ENCODE results near the gene EPHA10. TPM values are rescaled to one million over a fixed set of nuclear protein-coding genes. Genes with fewer than 3 reads are reported as not detected.
"Not testable (repeated sequence)": the region's sequence is repeated elsewhere in the genome, so short reads cannot be mapped to it uniquely, and the experiment has no call there.

EPHA10 gene
- total and polyA plus RNA-seq, 5 donors from 2014 or later: not detected

DNA sequence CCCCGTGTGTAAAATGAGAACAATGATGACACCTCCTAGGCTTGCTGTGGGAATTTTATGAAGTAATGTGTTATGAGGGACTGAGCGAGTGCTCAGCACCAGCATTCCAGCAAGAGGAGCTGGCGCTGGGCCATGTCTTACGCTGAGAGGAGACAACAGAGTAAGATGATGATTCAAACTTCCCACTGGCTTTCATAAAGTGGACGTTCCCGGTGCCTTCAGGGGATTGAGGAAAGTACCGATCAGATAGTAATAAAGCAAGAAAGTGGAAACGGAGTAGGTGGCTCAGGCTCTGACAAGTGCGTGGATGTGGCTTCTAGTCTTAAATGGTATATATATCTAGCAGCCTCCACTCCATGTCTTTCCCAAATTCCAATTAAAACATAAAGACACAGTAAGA, 23.8 kb downstream of the EPHA10 start:
- Histone ChIP-seq H3K27me3 (ENCODE audit: control insufficient read depth, insufficient read depth, low read length) (peaks cover 6% of the 10 kb centered on the region), H3K27ac (ENCODE audit: insufficient read depth, low read length, poor library complexity, severe bottlenecking) (no peak overlapping the region), H3K4me3 (ENCODE audit: low read depth, low read length) (no peak overlapping the region), H3K9me3 (ENCODE audit: control insufficient read depth in 2 of 2, low read length in 2 of 2) (peaks cover 0 to 3% of the 10 kb centered on the region in 2 experiments), H3K4me1 (ENCODE audit: control insufficient read depth, insufficient read depth, low read length, poor library complexity, severe bottlenecking) (no peaks in the 10 kb centered on the region), H3K36me3 (ENCODE audit: control insufficient read depth, insufficient read depth, low read length) (no peaks in the 10 kb centered on the region)
- peaks cover 0 to 7% (median 3%) of the 10 kb centered on the region in 7 donors for H3K9me3 Mint-ChIP-seq
- ATAC-seq (ENCODE audit: low read depth in 2 of 2) (no peak), DNase-seq (no peak)
- no peak overlapping the region for H3K27ac Mint-ChIP-seq
- no peaks in the 10 kb centered on the region for H3K36me3 Mint-ChIP-seq
- H3K4me1 Mint-ChIP-seq: no peaks in the 10 kb centered on the region
- peaks cover 25% of the 10 kb centered on the region for H3K27me3 Mint-ChIP-seq
- H3K4me3 Mint-ChIP-seq: no peak overlapping the region

DNA sequence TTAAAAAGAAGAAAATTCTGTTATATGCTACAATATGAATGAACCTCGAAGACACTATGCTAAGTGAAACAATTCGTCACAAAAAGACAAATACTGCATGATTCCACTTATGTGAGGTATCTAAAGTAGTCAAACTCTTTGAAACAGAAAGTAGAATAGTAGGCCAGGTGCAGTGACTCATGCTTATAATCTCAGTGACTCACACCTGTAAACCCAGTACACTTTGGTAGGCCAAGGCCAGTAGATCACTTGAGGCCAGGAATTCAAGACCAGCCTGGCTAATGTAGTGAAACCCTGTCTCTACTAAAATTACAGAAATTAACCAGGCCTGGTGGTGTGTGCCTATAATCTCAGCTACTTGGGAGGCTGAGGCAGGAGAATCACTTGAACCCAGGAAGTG, 25.7 kb downstream of the EPHA10 start:
- peaks cover 0 to 3% of the 10 kb centered on the region in 2 experiments for H3K9me3 ChIP-seq (ENCODE audit: control insufficient read depth in 2 of 2, low read length in 2 of 2)
- peaks cover 0 to 9% (median 3%) of the 10 kb centered on the region in 7 donors for H3K9me3 Mint-ChIP-seq
- peaks cover 0 to 2% (median 0%) of the 10 kb centered on the region in 4 donors for H3K4me1 Mint-ChIP-seq
- no peak overlapping the region for H3K4me3 Mint-ChIP-seq
- no peaks in the 10 kb centered on the region for H3K4me1 ChIP-seq (ENCODE audit: control insufficient read depth, insufficient read depth, low read length, poor library complexity, severe bottlenecking)
- no peak overlapping the region for H3K27ac Mint-ChIP-seq
- H3K27me3 Mint-ChIP-seq: peaks cover 32% of the 10 kb centered on the region
- no peak overlapping the region for H3K4me3 ChIP-seq (ENCODE audit: low read depth, low read length)
- no peak overlapping the region for H3K27ac ChIP-seq (ENCODE audit: insufficient read depth, low read length, poor library complexity, severe bottlenecking)
- no peaks in the 10 kb centered on the region for H3K36me3 ChIP-seq (ENCODE audit: control insufficient read depth, insufficient read depth, low read length)
- peak in 1 of 3 donors; percentile 28 for DNase-seq
- no peaks in the 10 kb centered on the region for H3K36me3 Mint-ChIP-seq
- peaks cover 12% of the 10 kb centered on the region for H3K27me3 ChIP-seq (ENCODE audit: control insufficient read depth, insufficient read depth, low read length)
- ATAC-seq (ENCODE audit: low read depth in 2 of 2): peak; percentile 45 to 55

DNA sequence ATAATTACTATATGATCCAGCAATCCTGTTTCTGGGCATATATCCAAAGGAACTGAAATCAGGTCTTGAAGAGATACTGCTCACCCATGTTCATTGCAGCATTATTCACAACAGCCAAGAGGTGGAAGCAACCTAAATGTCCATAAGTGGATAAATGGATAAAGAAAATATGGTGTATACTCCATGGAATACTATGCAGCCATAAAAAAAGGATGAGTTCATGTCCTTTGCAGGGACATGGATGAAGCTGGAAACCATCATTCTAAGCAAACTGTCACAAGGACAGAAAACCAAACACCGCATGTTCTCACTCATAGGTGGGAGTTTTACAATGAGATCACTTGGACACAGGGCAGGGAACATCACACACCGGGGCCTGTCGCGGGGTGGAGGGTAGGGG, 26.3 kb downstream of the EPHA10 start:
- ATAC-seq (ENCODE audit: low read depth in 2 of 2); H3K4me3 Mint-ChIP-seq: not testable (repeated sequence)
- H3K27me3 Mint-ChIP-seq: peaks cover 29% of the 10 kb centered on the region

DNA sequence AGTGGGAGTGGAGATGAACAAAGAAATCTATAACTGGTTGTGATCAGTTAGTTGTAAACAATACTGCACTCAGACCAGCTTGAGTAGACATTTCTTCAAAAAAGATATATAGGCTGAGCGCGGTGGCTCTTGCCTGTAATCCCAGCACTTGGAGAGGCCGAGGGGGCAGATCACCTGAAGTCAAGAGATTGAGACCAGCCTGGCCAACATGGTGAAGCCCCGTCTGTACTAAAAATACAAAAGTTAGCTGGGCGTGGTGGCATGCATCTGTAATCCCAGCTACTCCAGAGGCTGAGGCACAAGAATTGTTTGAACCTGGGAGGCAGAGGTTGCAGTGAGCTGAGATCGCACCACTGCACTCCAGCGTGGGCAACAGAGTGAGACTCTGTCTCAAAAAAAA, 26.9 kb downstream of the EPHA10 start:
- H3K9me3 Mint-ChIP-seq; H3K9me3 ChIP-seq (ENCODE audit: control insufficient read depth in 2 of 2, low read length in 2 of 2); H3K4me1 ChIP-seq (ENCODE audit: control insufficient read depth, insufficient read depth, low read length, poor library complexity, severe bottlenecking); H3K36me3 ChIP-seq (ENCODE audit: control insufficient read depth, insufficient read depth, low read length); ATAC-seq (ENCODE audit: low read depth in 2 of 2); H3K27ac Mint-ChIP-seq; H3K27ac ChIP-seq (ENCODE audit: insufficient read depth, low read length, poor library complexity, severe bottlenecking); H3K4me3 Mint-ChIP-seq; H3K4me3 ChIP-seq (ENCODE audit: low read depth, low read length); H3K4me1 Mint-ChIP-seq; H3K36me3 Mint-ChIP-seq; DNase-seq: not testable (repeated sequence)
- peaks cover 30% of the 10 kb centered on the region for H3K27me3 Mint-ChIP-seq
- H3K27me3 ChIP-seq (ENCODE audit: control insufficient read depth, insufficient read depth, low read length): peaks cover 15% of the 10 kb centered on the region

More for the DNA sequence above, 26.3 kb downstream of the EPHA10 start:
- not testable (repeated sequence) for H3K4me1 Mint-ChIP-seq; H3K9me3 Mint-ChIP-seq; H3K36me3 ChIP-seq (ENCODE audit: control insufficient read depth, insufficient read depth, low read length); DNase-seq; H3K9me3 ChIP-seq (ENCODE audit: control insufficient read depth in 2 of 2, low read length in 2 of 2); H3K36me3 Mint-ChIP-seq; H3K4me3 ChIP-seq (ENCODE audit: low read depth, low read length); H3K27ac Mint-ChIP-seq; H3K27ac ChIP-seq (ENCODE audit: insufficient read depth, low read length, poor library complexity, severe bottlenecking); H3K4me1 ChIP-seq (ENCODE audit: control insufficient read depth, insufficient read depth, low read length, poor library complexity, severe bottlenecking)
- peaks cover 15% of the 10 kb centered on the region for H3K27me3 ChIP-seq (ENCODE audit: control insufficient read depth, insufficient read depth, low read length)

DNA sequence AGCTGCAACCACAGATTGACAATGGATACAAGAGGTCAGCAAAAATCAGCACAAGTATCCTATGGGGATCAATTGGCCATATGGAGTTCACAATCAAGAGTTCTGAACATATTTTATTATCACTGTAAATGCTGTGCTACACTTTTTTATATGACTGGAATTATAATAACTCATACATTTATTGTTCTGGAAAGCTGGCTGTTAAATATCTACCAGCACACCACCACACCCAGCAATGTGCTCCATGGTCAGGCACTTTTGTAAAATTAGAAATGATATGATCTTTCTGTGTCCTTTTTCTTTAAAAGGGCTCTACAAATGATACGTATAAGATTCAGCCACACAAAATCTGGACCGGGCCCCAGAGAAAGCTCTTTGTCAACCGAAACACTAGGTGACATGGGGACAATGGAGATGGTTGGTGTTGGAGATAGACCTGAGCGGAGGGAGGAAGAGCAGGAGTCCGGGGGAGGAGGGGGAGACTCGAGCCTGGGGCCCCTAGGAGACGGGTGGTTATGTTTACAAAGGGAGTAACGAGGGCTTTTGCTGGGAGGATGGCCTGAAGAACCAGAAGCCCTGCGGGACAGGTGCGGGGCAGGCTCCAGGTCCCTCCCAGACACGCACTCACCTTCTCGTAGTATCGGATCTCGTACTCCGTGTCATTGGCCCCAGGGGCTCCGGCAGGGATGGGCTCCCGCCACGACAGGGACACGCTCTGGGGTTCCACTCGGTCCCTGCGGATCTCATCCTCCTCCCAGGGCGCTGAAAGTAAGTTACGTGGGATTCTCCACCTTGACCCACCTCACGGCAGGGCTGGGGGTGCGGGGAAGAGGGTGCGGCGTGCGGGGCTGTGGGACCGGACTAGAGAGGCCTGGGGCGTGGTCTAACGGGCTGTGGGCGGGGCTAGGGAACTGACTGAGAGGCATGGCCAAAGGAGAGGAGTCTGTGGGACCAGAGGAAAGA, 30.0 kb downstream of the EPHA10 start:
- no peak overlapping the region for H3K27ac Mint-ChIP-seq
- Histone ChIP-seq H3K36me3 (ENCODE audit: control insufficient read depth, insufficient read depth, low read length) (no peaks in the 10 kb centered on the region), H3K4me3 (ENCODE audit: low read depth, low read length) (no peak overlapping the region), H3K4me1 (ENCODE audit: control insufficient read depth, insufficient read depth, low read length, poor library complexity, severe bottlenecking) (no peaks in the 10 kb centered on the region), H3K27me3 (ENCODE audit: control insufficient read depth, insufficient read depth, low read length) (peaks cover 8% of the 10 kb centered on the region), H3K27ac (ENCODE audit: insufficient read depth, low read length, poor library complexity, severe bottlenecking) (no peak overlapping the region), H3K9me3 (ENCODE audit: control insufficient read depth in 2 of 2, low read length in 2 of 2) (no peaks in the 10 kb centered on the region)
- ATAC-seq (ENCODE audit: low read depth in 2 of 2) (no peak), DNase-seq (no peak)
- H3K4me1 Mint-ChIP-seq: peaks cover 0 to 2% (median 0%) of the 10 kb centered on the region in 4 donors
- peak overlapping the region in 1 of 4 donors; percentile 74 for H3K4me3 Mint-ChIP-seq
- peaks cover 21% of the 10 kb centered on the region for H3K27me3 Mint-ChIP-seq
- H3K36me3 Mint-ChIP-seq: no peaks in the 10 kb centered on the region
- H3K9me3 Mint-ChIP-seq: peaks cover 0 to 6% (median 0%) of the 10 kb centered on the region in 7 donors

DNA sequence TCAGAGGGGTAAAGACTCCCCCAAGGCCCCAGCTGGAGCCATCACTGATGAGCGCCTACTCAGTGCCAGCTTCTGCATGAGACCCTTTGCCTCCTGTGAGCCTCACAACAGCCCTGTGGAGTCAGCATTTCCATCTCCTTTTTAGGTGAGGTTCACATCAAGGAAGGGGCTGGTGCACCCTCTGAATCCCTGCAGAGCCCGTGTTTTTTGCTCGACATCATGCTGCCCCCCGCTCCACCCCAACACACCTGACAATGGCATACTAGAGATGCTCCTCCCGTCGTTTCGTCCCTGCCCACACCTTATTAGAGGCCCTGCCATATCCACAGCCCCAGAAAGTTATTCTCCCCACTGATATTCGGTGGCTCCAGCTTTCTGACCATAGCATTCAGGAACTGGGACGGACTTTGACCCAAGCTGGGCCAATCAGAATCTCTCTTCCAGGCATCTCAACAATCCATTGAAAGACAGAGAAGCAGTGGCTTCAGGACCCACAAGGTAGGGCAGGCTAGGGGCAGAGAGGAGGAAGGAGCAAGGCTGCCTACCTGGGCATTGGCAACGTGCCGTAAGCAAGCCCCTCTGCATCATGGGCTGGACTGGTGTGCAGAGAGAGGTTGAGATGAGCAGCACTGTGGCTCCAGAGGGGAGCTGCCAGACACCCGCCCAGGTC, 32.7 kb downstream of the EPHA10 start:
- H3K4me1 ChIP-seq (ENCODE audit: control insufficient read depth, insufficient read depth, low read length, poor library complexity, severe bottlenecking): no peaks in the 10 kb centered on the region
- H3K4me3 ChIP-seq (ENCODE audit: low read depth, low read length): no peak overlapping the region
- DNase-seq (no peak), ATAC-seq (ENCODE audit: low read depth in 2 of 2) (no peak)
- Mint-ChIP-seq H3K27me3 (peaks cover 28% of the 10 kb centered on the region), H3K36me3 (no peaks in the 10 kb centered on the region), H3K4me3 (no peak overlapping the region), H3K9me3 (peaks cover 0 to 2% (median 0%) of the 10 kb centered on the region in 7 donors), H3K4me1 (peaks cover 0 to 2% (median 0%) of the 10 kb centered on the region in 4 donors), H3K27ac (no peak overlapping the region)
- peaks cover 8% of the 10 kb centered on the region for H3K27me3 ChIP-seq (ENCODE audit: control insufficient read depth, insufficient read depth, low read length)
- no peaks in the 10 kb centered on the region for H3K36me3 ChIP-seq (ENCODE audit: control insufficient read depth, insufficient read depth, low read length)
- no peak overlapping the region for H3K27ac ChIP-seq (ENCODE audit: insufficient read depth, low read length, poor library complexity, severe bottlenecking)
- H3K9me3 ChIP-seq (ENCODE audit: control insufficient read depth in 2 of 2, low read length in 2 of 2): no peaks in the 10 kb centered on the region

DNA sequence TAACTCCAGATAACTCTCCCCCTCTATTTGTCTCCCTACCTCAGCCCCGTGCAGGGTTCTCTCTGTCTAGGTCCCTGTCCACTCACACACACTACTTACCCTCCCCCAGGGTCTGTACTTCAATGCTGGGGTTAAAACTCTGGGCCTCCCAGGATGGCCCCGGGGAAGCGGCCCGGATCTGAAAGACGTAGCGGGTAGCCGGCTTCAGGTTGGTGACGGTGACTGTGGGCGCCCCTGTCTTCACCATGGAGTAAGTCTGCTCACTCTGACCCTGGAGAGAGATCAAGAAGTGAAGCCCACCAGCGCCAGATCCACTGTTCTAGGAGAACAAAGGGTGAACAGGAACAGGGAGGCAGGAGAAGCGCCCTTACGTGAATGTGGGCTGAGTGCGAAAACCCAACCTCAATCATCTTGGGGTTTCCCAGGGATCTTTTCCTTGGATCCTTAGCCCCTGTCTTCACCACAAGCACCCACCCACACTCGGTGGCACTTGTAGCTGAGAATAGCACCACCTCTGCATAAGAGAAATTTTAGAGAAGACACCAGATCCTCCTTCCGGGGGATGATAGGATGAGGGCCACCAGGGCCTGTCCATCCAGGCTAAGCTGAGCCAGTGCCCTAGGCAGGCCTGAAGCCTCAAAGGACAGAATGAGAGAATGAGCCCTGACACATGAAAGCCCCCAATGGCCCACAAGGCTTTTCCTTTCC, 33.5 kb downstream of the EPHA10 start:
- DNase-seq (no peak), ATAC-seq (ENCODE audit: low read depth in 2 of 2) (no peak)
- Mint-ChIP-seq H3K4me3 (no peak overlapping the region), H3K36me3 (no peaks in the 10 kb centered on the region), H3K9me3 (peaks cover 0 to 2% (median 0%) of the 10 kb centered on the region in 7 donors), H3K27ac (no peak overlapping the region), H3K27me3 (peaks cover 28% of the 10 kb centered on the region), H3K4me1 (peaks cover 0 to 2% (median 0%) of the 10 kb centered on the region in 4 donors)
- H3K4me3 ChIP-seq (ENCODE audit: low read depth, low read length): no peak overlapping the region
- no peaks in the 10 kb centered on the region for H3K9me3 ChIP-seq (ENCODE audit: control insufficient read depth in 2 of 2, low read length in 2 of 2)
- H3K4me1 ChIP-seq (ENCODE audit: control insufficient read depth, insufficient read depth, low read length, poor library complexity, severe bottlenecking): no peaks in the 10 kb centered on the region
- H3K27me3 ChIP-seq (ENCODE audit: control insufficient read depth, insufficient read depth, low read length): peaks cover 8% of the 10 kb centered on the region
- no peaks in the 10 kb centered on the region for H3K36me3 ChIP-seq (ENCODE audit: control insufficient read depth, insufficient read depth, low read length)
- H3K27ac ChIP-seq (ENCODE audit: insufficient read depth, low read length, poor library complexity, severe bottlenecking): no peak overlapping the region
